Measurements from ENCODE around the gene TANK. TPM values are rescaled to one million over a fixed set of nuclear protein-coding genes. Genes with fewer than 3 reads are reported as not detected.

The TANK gene, protein sequence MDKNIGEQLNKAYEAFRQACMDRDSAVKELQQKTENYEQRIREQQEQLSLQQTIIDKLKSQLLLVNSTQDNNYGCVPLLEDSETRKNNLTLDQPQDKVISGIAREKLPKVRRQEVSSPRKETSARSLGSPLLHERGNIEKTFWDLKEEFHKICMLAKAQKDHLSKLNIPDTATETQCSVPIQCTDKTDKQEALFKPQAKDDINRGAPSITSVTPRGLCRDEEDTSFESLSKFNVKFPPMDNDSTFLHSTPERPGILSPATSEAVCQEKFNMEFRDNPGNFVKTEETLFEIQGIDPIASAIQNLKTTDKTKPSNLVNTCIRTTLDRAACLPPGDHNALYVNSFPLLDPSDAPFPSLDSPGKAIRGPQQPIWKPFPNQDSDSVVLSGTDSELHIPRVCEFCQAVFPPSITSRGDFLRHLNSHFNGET
- 50.4 TPM for total RNA-seq
- polyA plus RNA-seq, result 57.7 TPM
- long read RNA-seq, donor 1, partial matches to known transcripts, result 0 of 1 reads
- long read RNA-seq, donor 1, other reads (novel, unspliced or antisense), result 0 of 1 reads
- long read RNA-seq, donor 2, transcript TANK-202 (8 exons, 2,171 nt), result major isoform, 12 of 17 reads
- long read RNA-seq, donor 2, partial matches to known transcripts, result 0 of 17 reads
- long read RNA-seq, donor 2, other reads (novel, unspliced or antisense), result 0 of 17 reads
- long read RNA-seq, donor 3, transcript TANK-202 (8 exons, 2,171 nt), result major isoform, 9 of 20 reads
- long read RNA-seq, donor 3, partial matches to known transcripts, result 0 of 20 reads
- long read RNA-seq, donor 3, other reads (novel, unspliced or antisense), result 5 of 20 reads
- long read RNA-seq, donor 4, partial matches to known transcripts, result 0 of 5 reads
- long read RNA-seq, donor 4, other reads (novel, unspliced or antisense), result 0 of 5 reads
- long read RNA-seq, donor 5, transcript TANK-201 (8 exons, 2,152 nt), result minor isoform, 6 of 28 reads
- long read RNA-seq, donor 5, transcript TANK-202 (8 exons, 2,171 nt), result major isoform, 13 of 28 reads
- long read RNA-seq, donor 5, partial matches to known transcripts, result 5 of 28 reads
- long read RNA-seq, donor 5, other reads (novel, unspliced or antisense), result 0 of 28 reads
- long read RNA-seq, donor 6, transcript TANK-202 (8 exons, 2,171 nt), result major isoform, 5 of 10 reads
- long read RNA-seq, donor 6, partial matches to known transcripts, result 0 of 10 reads
- long read RNA-seq, donor 6, other reads (novel, unspliced or antisense), result 0 of 10 reads
- long read RNA-seq, donor 7, transcript TANK-201 (8 exons, 2,152 nt), result minor isoform, 8 of 21 reads
- long read RNA-seq, donor 7, transcript TANK-202 (8 exons, 2,171 nt), result major isoform, 9 of 21 reads
- long read RNA-seq, donor 7, partial matches to known transcripts, result 0 of 21 reads
- long read RNA-seq, donor 7, other reads (novel, unspliced or antisense), result 0 of 21 reads
- long read RNA-seq, donor 8, partial matches to known transcripts, result 0 of 3 reads
- long read RNA-seq, donor 8, other reads (novel, unspliced or antisense), result 0 of 3 reads
- long read RNA-seq, donor 9, transcript TANK-202 (8 exons, 2,171 nt), result major isoform, 8 of 11 reads
- long read RNA-seq, donor 9, partial matches to known transcripts, result 0 of 11 reads
- long read RNA-seq, donor 9, other reads (novel, unspliced or antisense), result 0 of 11 reads
- long read RNA-seq, donor 10, transcript TANK-201 (8 exons, 2,152 nt), result major isoform, 5 of 11 reads
- long read RNA-seq, donor 10, transcript TANK-202 (8 exons, 2,171 nt), result major isoform, 5 of 11 reads
- long read RNA-seq, donor 10, partial matches to known transcripts, result 0 of 11 reads
- long read RNA-seq, donor 10, other reads (novel, unspliced or antisense), result 0 of 11 reads

- DNase-seq (ENCODE audit: low read depth in 6 of 9, low spot score in 9 of 9), result peak; percentile 65 to 94 (median 83)
- H3K4me1 ChIP-seq (ENCODE audit: control insufficient read depth in 2 of 2, insufficient read depth in 2 of 2, low read length in 2 of 2), result no peaks in the 10 kb centered on the region
- no peaks in the 10 kb centered on the region for H3K9me3 ChIP-seq (ENCODE audit: control insufficient read depth in 2 of 2, insufficient read depth in 1 of 2, low read length in 1 of 2)
- no peaks in the 10 kb centered on the region for H3K27me3 ChIP-seq (ENCODE audit: control insufficient read depth in 2 of 2, insufficient read depth in 1 of 2, low read length in 1 of 2)
- peak within 1 kb of the TSS; percentile 94 to 98 for H3K4me3 ChIP-seq (ENCODE audit: low read length in 2 of 2)
- WGBS, result under 1% methylated on average over 50 of the region's 50 CpGs
- H3K27ac ChIP-seq (ENCODE audit: low read depth in 1 of 2, low read length in 1 of 2), result peak within 1 kb of the TSS; percentile 96 to 98
- peaks cover 0 to 15% of the 10 kb centered on the region in 2 donors for H3K36me3 ChIP-seq (ENCODE audit: control insufficient read depth in 2 of 2, insufficient read depth in 2 of 2, low read length in 1 of 2)
Measured at GRCh38 chr2:161160226-161161073, at the start of gene TANK. Gene TANK (plus strand): TSS chr2:161160428. CDS start chr2:161179663, 19,235 bp downstream.

DNA sequence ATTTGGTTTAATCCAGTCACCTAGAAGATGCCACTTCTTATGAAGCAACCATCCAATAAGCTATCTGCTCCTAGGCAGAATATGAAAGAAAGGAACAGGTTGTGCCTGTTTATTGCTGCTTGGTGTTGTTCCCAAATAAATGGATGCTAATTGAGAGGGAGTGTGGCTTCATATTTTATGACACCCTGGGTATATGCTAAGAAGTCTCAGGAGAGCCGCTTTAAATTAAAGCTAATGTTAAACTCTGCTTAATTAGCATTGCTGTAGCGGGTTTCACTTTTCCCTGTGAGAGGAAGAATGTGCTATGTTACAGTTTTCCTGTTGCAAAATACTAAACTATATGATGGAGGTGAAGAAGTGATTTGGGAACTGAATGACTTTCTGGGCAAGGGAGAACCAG is 48.7 kb upstream of the TANK start:
- no peaks in the 10 kb centered on the region for H3K36me3 ChIP-seq (ENCODE audit: control insufficient read depth in 2 of 2, insufficient read depth in 2 of 2, low read length in 1 of 2)
- no peak for DNase-seq (ENCODE audit: low read depth in 6 of 9, low spot score in 9 of 9)
- no peak overlapping the region for H3K27ac ChIP-seq (ENCODE audit: low read depth in 1 of 2, low read length in 1 of 2)
- no peaks in the 10 kb centered on the region for H3K4me1 ChIP-seq (ENCODE audit: control insufficient read depth in 2 of 2, insufficient read depth in 2 of 2, low read length in 2 of 2)
- H3K27me3 ChIP-seq (ENCODE audit: control insufficient read depth in 2 of 2, insufficient read depth in 1 of 2, low read length in 1 of 2), result no peaks in the 10 kb centered on the region
- H3K9me3 ChIP-seq (ENCODE audit: control insufficient read depth in 2 of 2, insufficient read depth in 1 of 2, low read length in 1 of 2), result no peaks in the 10 kb centered on the region
- 93% methylated on average over 2 of the region's 2 CpGs for whole genome bisulfite sequencing
- H3K4me3 ChIP-seq (ENCODE audit: low read length in 2 of 2), result no peak overlapping the region

GRCh38 chr2:161112908-161113307 is 47.3 kb upstream of the TANK start:
- H3K4me3 ChIP-seq (ENCODE audit: low read length in 2 of 2), result no peak overlapping the region
- WGBS, result 95% methylated on average over 1 of the region's 1 CpG

DNA sequence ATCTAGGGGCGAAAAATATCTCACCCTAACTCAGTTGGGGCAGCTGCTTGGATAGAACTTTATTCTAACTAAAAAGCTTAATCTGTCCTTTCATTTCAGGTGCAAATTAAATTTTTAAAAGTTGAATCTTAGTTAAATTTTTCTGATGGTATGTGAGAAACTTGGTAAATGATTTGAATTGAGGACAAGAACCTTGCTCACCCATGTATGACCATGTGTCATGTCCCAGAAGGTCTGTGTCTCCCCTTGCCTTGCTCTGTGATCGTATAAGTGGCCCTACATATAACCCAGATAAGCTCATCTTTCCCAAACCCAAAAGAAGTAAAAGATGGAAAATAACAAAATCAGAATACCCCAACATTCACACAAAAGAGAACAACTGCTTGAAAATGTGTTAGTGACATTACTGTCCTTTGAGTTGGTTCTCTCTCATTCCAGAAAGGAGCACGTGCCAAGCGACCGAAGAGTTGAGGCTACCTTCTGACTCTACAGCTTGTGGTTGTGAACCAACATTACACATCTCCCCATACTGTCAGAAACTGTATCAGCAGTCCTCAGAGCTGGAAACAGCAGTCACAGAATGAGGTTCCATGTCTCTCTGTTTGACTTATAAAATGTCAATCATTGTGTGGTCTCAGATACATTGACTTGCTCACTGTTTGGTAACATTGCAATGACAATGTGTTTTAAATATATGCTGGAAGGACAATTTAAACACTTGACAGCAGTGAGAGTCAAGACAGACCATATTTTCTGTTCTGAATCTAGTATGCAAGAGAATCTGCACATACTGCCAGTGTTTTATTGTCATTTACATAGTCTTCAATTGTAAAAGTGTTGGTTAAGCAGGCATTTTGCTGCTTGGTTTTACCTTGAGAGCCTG is 46.3 kb upstream of the TANK start:
- Histone ChIP-seq H3K9me3 (ENCODE audit: control insufficient read depth in 2 of 2, insufficient read depth in 1 of 2, low read length in 1 of 2) (no peaks in the 10 kb centered on the region), H3K27ac (ENCODE audit: low read depth in 1 of 2, low read length in 1 of 2) (no peak overlapping the region), H3K36me3 (ENCODE audit: control insufficient read depth in 2 of 2, insufficient read depth in 2 of 2, low read length in 1 of 2) (no peaks in the 10 kb centered on the region), H3K4me3 (ENCODE audit: low read length in 2 of 2) (no peak overlapping the region), H3K4me1 (ENCODE audit: control insufficient read depth in 2 of 2, insufficient read depth in 2 of 2, low read length in 2 of 2) (no peaks in the 10 kb centered on the region), H3K27me3 (ENCODE audit: control insufficient read depth in 2 of 2, insufficient read depth in 1 of 2, low read length in 1 of 2) (no peaks in the 10 kb centered on the region)
- WGBS, result 97% methylated on average over 5 of the region's 5 CpGs
- DNase-seq (ENCODE audit: low read depth in 6 of 9, low spot score in 9 of 9), result no peak

More at GRCh38 chr2:161112908-161113307, 47.3 kb upstream of the TANK start:
- H3K27me3 ChIP-seq (ENCODE audit: control insufficient read depth in 2 of 2, insufficient read depth in 1 of 2, low read length in 1 of 2), result no peaks in the 10 kb centered on the region
- no peak for DNase-seq (ENCODE audit: low read depth in 6 of 9, low spot score in 9 of 9)
- no peak overlapping the region for H3K27ac ChIP-seq (ENCODE audit: low read depth in 1 of 2, low read length in 1 of 2)
- no peaks in the 10 kb centered on the region for H3K4me1 ChIP-seq (ENCODE audit: control insufficient read depth in 2 of 2, insufficient read depth in 2 of 2, low read length in 2 of 2)
- H3K36me3 ChIP-seq (ENCODE audit: control insufficient read depth in 2 of 2, insufficient read depth in 2 of 2, low read length in 1 of 2), result no peaks in the 10 kb centered on the region
- no peaks in the 10 kb centered on the region for H3K9me3 ChIP-seq (ENCODE audit: control insufficient read depth in 2 of 2, insufficient read depth in 1 of 2, low read length in 1 of 2)

- Histone ChIP-seq H3K27me3 (ENCODE audit: control insufficient read depth in 2 of 2, insufficient read depth in 1 of 2, low read length in 1 of 2) (no peaks in the 10 kb centered on the region), H3K9me3 (ENCODE audit: control insufficient read depth in 2 of 2, insufficient read depth in 1 of 2, low read length in 1 of 2) (no peaks in the 10 kb centered on the region), H3K27ac (ENCODE audit: low read depth in 1 of 2, low read length in 1 of 2) (no peak overlapping the region), H3K36me3 (ENCODE audit: control insufficient read depth in 2 of 2, insufficient read depth in 2 of 2, low read length in 1 of 2) (no peaks in the 10 kb centered on the region), H3K4me3 (ENCODE audit: low read length in 2 of 2) (no peak overlapping the region), H3K4me1 (ENCODE audit: control insufficient read depth in 2 of 2, insufficient read depth in 2 of 2, low read length in 2 of 2) (no peaks in the 10 kb centered on the region)
- no peak for DNase-seq (ENCODE audit: low read depth in 6 of 9, low spot score in 9 of 9)
- 99% methylated on average over 2 of the region's 2 CpGs for WGBS
Measured at GRCh38 chr2:161115205-161115604, 45.0 kb upstream of the TANK start.

GRCh38 chr2:161115605-161116380 is 44.4 kb upstream of the TANK start:
- Histone ChIP-seq H3K9me3 (ENCODE audit: control insufficient read depth in 2 of 2, insufficient read depth in 1 of 2, low read length in 1 of 2) (no peaks in the 10 kb centered on the region), H3K4me3 (ENCODE audit: low read length in 2 of 2) (no peak overlapping the region), H3K4me1 (ENCODE audit: control insufficient read depth in 2 of 2, insufficient read depth in 2 of 2, low read length in 2 of 2) (no peaks in the 10 kb centered on the region), H3K27ac (ENCODE audit: low read depth in 1 of 2, low read length in 1 of 2) (no peak overlapping the region), H3K27me3 (ENCODE audit: control insufficient read depth in 2 of 2, insufficient read depth in 1 of 2, low read length in 1 of 2) (no peaks in the 10 kb centered on the region), H3K36me3 (ENCODE audit: control insufficient read depth in 2 of 2, insufficient read depth in 2 of 2, low read length in 1 of 2) (no peaks in the 10 kb centered on the region)
- 88% methylated on average over 3 of the region's 3 CpGs for WGBS
- DNase-seq (ENCODE audit: low read depth in 6 of 9, low spot score in 9 of 9), result no peak

DNA sequence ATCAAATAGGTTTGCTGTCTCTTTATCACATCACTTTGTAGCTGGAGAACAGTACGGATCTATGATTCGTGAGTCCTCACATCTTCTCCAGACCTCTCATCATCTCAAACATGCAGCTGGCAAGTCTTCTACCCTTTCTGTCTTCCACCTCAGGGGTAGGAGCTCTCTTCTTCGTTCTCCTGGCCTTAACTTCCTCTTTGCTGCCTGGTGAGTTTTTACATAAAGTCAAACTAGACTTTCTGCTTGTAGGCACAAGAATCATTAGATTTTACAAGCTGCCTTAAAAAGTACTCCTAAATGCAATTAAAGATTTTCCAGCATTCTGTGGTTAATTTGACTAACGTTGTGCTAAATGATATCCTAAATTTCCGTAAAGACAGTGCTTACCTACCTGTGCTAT is 43.7 kb upstream of the TANK start:
- H3K4me3 ChIP-seq (ENCODE audit: low read length in 2 of 2), result no peak overlapping the region
- H3K4me1 ChIP-seq (ENCODE audit: control insufficient read depth in 2 of 2, insufficient read depth in 2 of 2, low read length in 2 of 2), result no peaks in the 10 kb centered on the region
- H3K36me3 ChIP-seq (ENCODE audit: control insufficient read depth in 2 of 2, insufficient read depth in 2 of 2, low read length in 1 of 2), result no peaks in the 10 kb centered on the region
- no peaks in the 10 kb centered on the region for H3K9me3 ChIP-seq (ENCODE audit: control insufficient read depth in 2 of 2, insufficient read depth in 1 of 2, low read length in 1 of 2)
- 57% methylated on average over 5 of the region's 5 CpGs for WGBS
- DNase-seq (ENCODE audit: low read depth in 6 of 9, low spot score in 9 of 9), result no peak
- H3K27me3 ChIP-seq (ENCODE audit: control insufficient read depth in 2 of 2, insufficient read depth in 1 of 2, low read length in 1 of 2), result no peaks in the 10 kb centered on the region
- no peak overlapping the region for H3K27ac ChIP-seq (ENCODE audit: low read depth in 1 of 2, low read length in 1 of 2)
